WTC11 (cell line): Measurements from ENCODE around the gene RAP2C. TPM values are rescaled to one million over a fixed set of nuclear protein-coding genes. Genes with fewer than 3 reads are reported as not detected.

Source experiments
- ATAC-seq: fragments of 200-7000 bp; cut with Tn5 transposase; 2 replicates; pipeline ENCODE4 v1.10.0; 2021; ENCODE audit warnings: mild to moderate bottlenecking, moderate library complexity
- CTCF ChIA-PET: fragments of 300-600 bp; sonication (Branson Sonifier 250); formaldehyde crosslinking; loops from one replicate; lab custom pipeline; 2021; ENCODE audit warnings: antibody characterized with exemption; lab: Charles Lee
- POLR2A ChIA-PET: fragments of 350-600 bp; sonication (Branson Sonifier 250); formaldehyde crosslinking; loops from one replicate; lab custom pipeline; 2021; ENCODE audit warnings: antibody characterized with exemption; lab: Charles Lee
- DNase-seq: peaks from one replicate; pipeline ENCODE4 v3.0.0; 2021; ENCODE audit warnings: low spot score
- H3K27ac Mint-ChIP-seq: 2 replicates; pipeline ENCODE4 v1.8.0; 2021; ENCODE audit warnings: mixed read lengths
- H3K27me3 Mint-ChIP-seq: 2 replicates; pipeline ENCODE4 v1.8.0; 2021; ENCODE audit warnings: low read depth, mild to moderate bottlenecking, moderate library complexity, mixed read lengths
- H3K36me3 Mint-ChIP-seq: 2 replicates; pipeline ENCODE4 v1.8.0; 2021; ENCODE audit warnings: mixed read lengths
- H3K4me1 Mint-ChIP-seq: 2 replicates; pipeline ENCODE4 v1.8.0; 2022; ENCODE audit warnings: mixed read lengths
- H3K4me3 Mint-ChIP-seq: 2 replicates; pipeline ENCODE4 v1.8.0; 2021; ENCODE audit warnings: mild to moderate bottlenecking, moderate library complexity, mixed read lengths
- H3K9me3 Mint-ChIP-seq: 2 replicates; pipeline ENCODE4 v1.8.0; 2021; ENCODE audit warnings: mixed read lengths
- CDX4 ChIP-seq: fragments of 250-450 bp; sonication (Bioruptor Pico); IDR thresholded peaks from 2 replicates; pipeline ENCODE4 v1.9.0; 2021; ENCODE audit warnings: moderate library complexity, mild to moderate bottlenecking, inconsistent platforms, borderline replicate concordance
- CREB1 ChIP-seq: sonication (generic); formaldehyde crosslinking; IDR thresholded peaks from 2 replicates; pipeline ENCODE4 v1.8.0; 2023; ENCODE audit warnings: mild to moderate bottlenecking, missing genetic modification reagents
- ELF4 ChIP-seq: sonication (generic); formaldehyde crosslinking; IDR thresholded peaks from 2 replicates; pipeline ENCODE4 v1.8.1; 2022; ENCODE audit warnings: low read depth, mild to moderate bottlenecking, moderate library complexity, missing genetic modification reagents
- EMX1 ChIP-seq: fragments of 250-450 bp; sonication (Bioruptor Pico); IDR thresholded peaks from 2 replicates; pipeline ENCODE4 v1.8.0; 2021; ENCODE audit warnings: mild to moderate bottlenecking
- FOXJ3 ChIP-seq: sonication (generic); formaldehyde crosslinking; IDR thresholded peaks from 2 replicates; pipeline ENCODE4 v1.9.0; 2021; ENCODE audit warnings: missing genetic modification reagents, mild to moderate bottlenecking, borderline replicate concordance
- FOXP4 ChIP-seq: sonication (generic); formaldehyde crosslinking; IDR thresholded peaks from 2 replicates; pipeline ENCODE4 v1.8.0; 2022; ENCODE audit warnings: mild to moderate bottlenecking, missing genetic modification reagents
- GRHL2 ChIP-seq: fragments of 250-450 bp; sonication (Bioruptor Pico); IDR thresholded peaks from 2 replicates; pipeline ENCODE4 v1.8.0; 2022; ENCODE audit warnings: mild to moderate bottlenecking, moderate library complexity; ENCODE audit not compliant: insufficient replicate concordance, severe bottlenecking
- MXD4 ChIP-seq: fragments of 250-450 bp; sonication (Bioruptor Pico); IDR thresholded peaks from 2 replicates; pipeline ENCODE4 v1.8.0; 2021; ENCODE audit warnings: mild to moderate bottlenecking, moderate library complexity, borderline replicate concordance
- NFE2L1 ChIP-seq: sonication (generic); formaldehyde crosslinking; IDR thresholded peaks from 2 replicates; pipeline ENCODE4 v1.8.1; 2023; ENCODE audit warnings: missing genetic modification reagents
- PRDM15 ChIP-seq: sonication (generic); formaldehyde crosslinking; IDR thresholded peaks from 2 replicates; pipeline ENCODE4 v1.8.0; 2022; ENCODE audit warnings: missing genetic modification reagents
- PREB ChIP-seq: sonication (generic); formaldehyde crosslinking; IDR thresholded peaks from 2 replicates; pipeline ENCODE4 v1.8.1; 2022; ENCODE audit warnings: mild to moderate bottlenecking, missing genetic modification reagents, moderate library complexity, borderline replicate concordance
- RELA ChIP-seq: sonication (generic); formaldehyde crosslinking; IDR thresholded peaks from 2 replicates; pipeline ENCODE4 v1.8.1; 2022; ENCODE audit warnings: missing genetic modification reagents, mild to moderate bottlenecking, borderline replicate concordance
- SMAD3 ChIP-seq: sonication (generic); formaldehyde crosslinking; IDR thresholded peaks from 2 replicates; pipeline ENCODE4 v1.8.0; 2022; ENCODE audit warnings: missing genetic modification reagents, mild to moderate bottlenecking, borderline replicate concordance
- SP1 ChIP-seq: sonication (generic); formaldehyde crosslinking; conservative IDR thresholded peaks from 2 replicates; pipeline ENCODE4 v1.8.1; 2022; ENCODE audit warnings: missing genetic modification reagents
- STAT6 ChIP-seq: sonication (generic); formaldehyde crosslinking; conservative IDR thresholded peaks from 2 replicates; pipeline ENCODE4 v1.8.1; 2023; ENCODE audit warnings: mild to moderate bottlenecking, low read depth, missing genetic modification reagents, moderate library complexity
- TCF7 ChIP-seq: sonication (generic); formaldehyde crosslinking; IDR thresholded peaks from 2 replicates; pipeline ENCODE4 v1.8.0; 2022; ENCODE audit warnings: mild to moderate bottlenecking, low read depth, missing genetic modification reagents, moderate library complexity
- ZMAT4 ChIP-seq: fragments of 250-450 bp; sonication (Bioruptor Pico); IDR thresholded peaks from 2 replicates; pipeline ENCODE4 v1.9.0; 2021; ENCODE audit warnings: mild to moderate bottlenecking
- ZNF396 ChIP-seq: fragments of 250-450 bp; sonication (Bioruptor Pico); IDR thresholded peaks from 2 replicates; pipeline ENCODE4 v1.8.0; 2021; ENCODE audit warnings: mild to moderate bottlenecking, moderate library complexity, borderline replicate concordance
- total RNA-seq: library from RNA; stranded (reverse); gene quantifications from 3 replicates; pipeline ENCODE4 v1.2.3, GENCODE V29; 2021

The RAP2C gene
- total RNA-seq, 1 experiment from 2014 or later = 25.0 TPM

GRCh38 chrX:132191938-132192337 is 27.3 kb downstream of the RAP2C start (continued):
- TF ChIP-seq PRDM15 = no peak
- no peak for TF ChIP-seq EMX1 (CRISPR knock-in tag)
- TF ChIP-seq FOXP4 (CRISPR knock-in tag) = no peak
- no peak for TF ChIP-seq ZMAT4 (CRISPR knock-in tag)
- TF ChIP-seq CDX4 (CRISPR knock-in tag) = no peak
- no peak for TF ChIP-seq FOXJ3
- TF ChIP-seq SP1 (CRISPR knock-in tag) = no peak

- Mint-ChIP-seq H3K4me1 (peaks cover 5% of the 10 kb centered on the region; the same call in 1 of the 2 replicates), H3K27ac (no peak overlapping the region), H3K27me3 (no peaks in the 10 kb centered on the region), H3K9me3 (peaks cover 5% of the 10 kb centered on the region), H3K36me3 (peaks cover 3% of the 10 kb centered on the region), H3K4me3 (no peak overlapping the region)
- ATAC-seq (no peak), DNase-seq (no peak)
- POLR2A ChIA-PET = no interaction called here
- TF ChIP-seq ELF4 (CRISPR knock-in tag) (no peak), NFE2L1 (no peak)
- CTCF ChIA-PET = no interaction called here
Observed at GRCh38 chrX:132188175-132188574, 31.1 kb downstream of the RAP2C start.

- DNase-seq (no peak), ATAC-seq (no peak)
- Mint-ChIP-seq H3K36me3 (peaks cover under 1% of the 10 kb centered on the region; the same call in 1 of the 2 replicates), H3K27ac (no peak overlapping the region), H3K4me1 (peaks cover 5% of the 10 kb centered on the region; the same call in 1 of the 2 replicates), H3K4me3 (no peak overlapping the region), H3K9me3 (peaks cover under 1% of the 10 kb centered on the region), H3K27me3 (no peaks in the 10 kb centered on the region)
- CTCF ChIA-PET = no interaction called here
- TF ChIP-seq MXD4 (CRISPR knock-in tag) = no peak
- TF ChIP-seq ZNF396 (CRISPR knock-in tag) = no peak
- POLR2A ChIA-PET = no interaction called here
Observed at GRCh38 chrX:132187451-132187850, 31.8 kb downstream of the RAP2C start.

GRCh38 chrX:132184871-132185270 is 34.4 kb downstream of the RAP2C start:
- ChIA-PET POLR2A (no interaction called here), CTCF (interaction anchor here (0.7 kb wide), 1 partner anchor 92 kb away, joined by 3 read pairs; no protein-coding TSS in a partner anchor)
- Mint-ChIP-seq H3K4me1 (peaks cover 5% of the 10 kb centered on the region; the same call in 1 of the 2 replicates), H3K4me3 (no peak overlapping the region), H3K36me3 (no peaks in the 10 kb centered on the region), H3K9me3 (no peaks in the 10 kb centered on the region), H3K27ac (no peak overlapping the region), H3K27me3 (no peaks in the 10 kb centered on the region)
- ATAC-seq = no peak
- DNase-seq = no peak
- TF ChIP-seq ZNF396 (CRISPR knock-in tag) (no peak), SMAD3 (no peak), RELA (no peak), TCF7 (CRISPR knock-in tag) (no peak), GRHL2 (CRISPR knock-in tag) (no peak), PREB (CRISPR knock-in tag) (no peak), CREB1 (CRISPR knock-in tag) (no peak), MXD4 (CRISPR knock-in tag) (no peak), STAT6 (CRISPR knock-in tag) (no peak)
